ENCODE measurements around the gene MOV10. TPM values are rescaled to one million over a fixed set of nuclear protein-coding genes. Genes with fewer than 3 reads are reported as not detected.

The MOV10 gene
- total RNA-seq, 1 experiment from 2014 or later, result 38.5 TPM

DNA sequence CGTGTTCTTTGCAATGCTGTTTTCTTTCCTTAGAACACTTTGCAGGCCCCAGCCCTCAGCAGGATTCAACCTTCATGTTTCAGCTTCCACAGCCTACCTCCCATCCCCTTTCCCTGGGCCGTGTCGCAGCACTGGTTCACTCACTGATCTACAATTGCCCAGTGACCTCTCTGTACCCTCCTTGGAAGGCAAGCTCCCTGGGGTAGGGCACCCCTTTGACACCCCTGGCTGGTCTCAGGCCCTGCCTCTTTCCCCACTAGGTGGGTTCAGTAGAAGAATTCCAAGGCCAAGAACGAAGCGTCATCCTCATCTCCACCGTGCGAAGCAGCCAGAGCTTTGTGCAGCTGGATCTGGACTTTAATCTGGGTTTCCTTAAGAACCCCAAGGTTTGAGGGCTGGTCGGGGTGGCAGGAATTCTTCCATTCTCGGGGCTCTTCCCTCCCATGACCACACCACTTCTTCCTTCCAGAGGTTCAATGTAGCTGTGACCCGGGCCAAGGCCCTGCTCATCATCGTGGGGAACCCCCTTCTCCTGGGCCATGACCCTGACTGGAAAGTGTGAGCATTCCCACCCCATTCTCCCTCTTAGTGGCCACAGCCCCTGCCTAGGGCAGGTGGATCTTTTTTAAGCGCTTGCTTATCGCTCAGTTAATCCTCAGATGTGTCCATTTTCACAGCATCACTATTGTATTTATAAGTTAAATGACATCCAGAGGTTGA, 25.1 kb downstream of the MOV10 start:
- DNase-seq (ENCODE audit: low read depth), result no peak

DNA sequence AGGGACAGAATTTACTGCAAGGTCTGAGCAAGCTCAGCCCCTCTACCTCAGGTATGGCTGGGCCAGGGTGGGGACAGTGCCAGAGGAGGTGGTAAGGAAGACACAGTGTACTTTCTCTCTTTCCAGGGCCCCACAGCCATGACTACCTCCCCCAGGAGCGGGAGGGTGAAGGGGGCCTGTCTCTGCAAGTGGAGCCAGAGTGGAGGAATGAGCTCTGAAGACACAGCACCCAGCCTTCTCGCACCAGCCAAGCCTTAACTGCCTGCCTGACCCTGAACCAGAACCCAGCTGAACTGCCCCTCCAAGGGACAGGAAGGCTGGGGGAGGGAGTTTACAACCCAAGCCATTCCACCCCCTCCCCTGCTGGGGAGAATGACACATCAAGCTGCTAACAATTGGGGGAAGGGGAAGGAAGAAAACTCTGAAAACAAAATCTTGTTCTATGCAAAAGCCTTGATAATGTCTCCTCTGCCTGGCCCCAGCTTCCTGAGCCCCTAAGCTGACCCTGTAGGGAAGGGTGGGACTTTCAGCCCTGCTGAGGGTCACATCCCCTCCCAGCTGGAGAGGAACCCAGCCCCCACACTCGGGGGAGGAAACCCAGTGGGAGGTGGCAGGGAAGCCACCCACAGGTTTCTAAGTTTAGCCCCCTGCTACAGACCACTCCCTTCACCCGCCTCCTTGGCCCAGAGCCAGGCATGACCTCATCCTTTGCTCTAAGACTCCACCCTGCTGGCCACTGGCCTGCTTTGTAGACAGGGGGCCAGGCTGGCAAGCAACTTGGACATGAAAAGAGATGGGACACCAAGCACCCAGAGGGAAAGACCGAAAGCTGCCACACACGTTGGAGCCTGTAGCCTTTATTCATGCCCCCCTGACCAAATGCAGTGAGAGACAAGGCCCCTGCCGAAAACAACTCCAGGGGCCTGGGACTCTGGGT, 26.1 kb downstream of the MOV10 start:
- peak; percentile 91 for DNase-seq (ENCODE audit: low read depth)

GRCh38 chr1:112701227-112702066, 27.0 kb downstream of the MOV10 start:
- DNase-seq (ENCODE audit: low read depth), result no peak

DNA sequence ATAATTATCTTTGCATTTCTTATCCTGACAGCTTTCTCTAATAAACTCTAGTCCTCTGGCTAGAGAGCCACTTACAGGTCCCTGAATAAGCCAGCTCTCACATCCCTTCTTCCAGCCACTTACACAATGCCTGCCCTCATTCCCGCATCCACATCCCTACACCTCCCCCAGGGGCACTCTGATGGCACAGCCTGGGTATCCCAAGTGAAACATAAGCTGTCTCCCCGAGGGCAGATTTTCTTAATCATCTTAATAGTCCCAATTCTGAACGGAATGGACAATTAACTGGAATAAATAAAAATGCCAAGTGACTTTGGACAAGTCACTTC, 27.6 kb downstream of the MOV10 start:
- DNase-seq (ENCODE audit: low read depth), result no peak

GRCh38 chr1:112702420-112703261, 28.2 kb downstream of the MOV10 start:
- no peak for DNase-seq (ENCODE audit: low read depth)

GRCh38 chr1:112703706-112704105, 29.2 kb downstream of the MOV10 start:
- no peak for DNase-seq (ENCODE audit: low read depth)

DNA sequence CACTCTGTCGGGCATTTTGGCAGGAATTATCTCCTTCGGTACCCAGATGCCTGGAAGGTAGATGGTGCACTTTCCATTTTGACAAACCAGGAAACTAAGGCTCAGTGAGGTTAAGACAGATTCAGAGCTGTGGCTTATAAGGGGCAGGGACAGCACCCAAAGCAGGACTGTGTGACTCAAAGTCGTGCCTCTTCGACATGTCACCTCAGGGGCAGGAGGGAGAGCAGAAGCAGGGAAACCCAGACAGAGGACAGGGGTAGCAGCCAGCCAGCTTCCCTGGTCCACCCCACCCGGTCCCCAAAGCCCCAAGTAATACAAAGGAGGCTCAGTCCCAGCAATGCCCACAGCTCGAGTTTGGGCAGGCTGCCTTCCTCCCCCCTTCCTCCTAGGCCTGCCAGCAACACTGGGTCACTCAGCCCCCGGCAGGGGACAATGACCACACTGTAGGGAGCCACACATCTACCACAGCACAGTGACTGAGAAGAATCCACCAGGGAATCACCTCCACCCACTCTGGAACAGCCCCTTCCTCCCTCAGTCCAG, 30.0 kb downstream of the MOV10 start:
- no peak for DNase-seq (ENCODE audit: low read depth)

GRCh38 chr1:112704934-112705627, 30.6 kb downstream of the MOV10 start:
- peak; percentile 98 for DNase-seq (ENCODE audit: low read depth)

GRCh38 chr1:112706505-112707220, 32.2 kb downstream of the MOV10 start, which contains the start of gene RHOC:
TSS of gene RHOC (minus strand) at chr1:112707127. CDS start at chr1:112703799, 3,328 bp downstream.
- DNase-seq (ENCODE audit: low read depth), result no peak

DNA sequence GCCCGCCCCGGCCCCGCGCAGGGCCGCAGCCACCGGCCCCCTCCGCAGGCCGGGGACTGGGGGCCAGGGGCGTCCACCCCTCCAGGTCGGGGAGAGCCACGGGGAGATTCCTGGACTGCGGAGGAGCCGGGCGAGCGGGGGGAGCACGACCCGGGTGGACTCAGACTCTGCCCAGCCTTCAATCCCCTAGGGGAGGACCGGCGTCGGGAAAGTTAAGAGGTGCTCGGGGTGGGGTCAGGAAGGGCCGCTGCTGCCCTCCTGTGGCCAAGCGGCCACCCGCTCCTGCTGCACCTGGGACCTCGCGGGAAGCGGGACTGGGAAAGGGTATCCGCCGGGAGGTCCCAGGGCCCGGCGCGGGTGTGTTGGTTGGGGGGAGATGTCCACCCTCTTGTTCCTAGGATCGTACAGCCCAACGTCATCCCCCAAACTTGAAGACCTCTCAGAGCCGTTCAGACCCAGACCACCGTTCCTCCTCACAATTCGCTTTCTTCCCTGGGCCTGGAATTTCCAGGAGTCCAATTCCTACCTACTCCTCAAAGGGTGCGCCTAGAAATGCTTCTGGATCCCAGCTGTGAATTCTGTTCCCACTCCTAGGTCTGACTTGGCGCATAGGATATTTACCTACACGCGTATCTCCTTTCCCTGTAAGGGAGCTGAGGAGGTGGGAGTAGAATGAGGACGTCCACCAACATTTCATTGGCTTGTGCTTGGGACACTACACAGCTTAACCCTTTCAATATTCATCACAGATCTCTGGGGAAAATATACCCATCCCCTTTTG, 33.0 kb downstream of the MOV10 start:
- DNase-seq (ENCODE audit: low read depth), result peak; percentile 88

DNA sequence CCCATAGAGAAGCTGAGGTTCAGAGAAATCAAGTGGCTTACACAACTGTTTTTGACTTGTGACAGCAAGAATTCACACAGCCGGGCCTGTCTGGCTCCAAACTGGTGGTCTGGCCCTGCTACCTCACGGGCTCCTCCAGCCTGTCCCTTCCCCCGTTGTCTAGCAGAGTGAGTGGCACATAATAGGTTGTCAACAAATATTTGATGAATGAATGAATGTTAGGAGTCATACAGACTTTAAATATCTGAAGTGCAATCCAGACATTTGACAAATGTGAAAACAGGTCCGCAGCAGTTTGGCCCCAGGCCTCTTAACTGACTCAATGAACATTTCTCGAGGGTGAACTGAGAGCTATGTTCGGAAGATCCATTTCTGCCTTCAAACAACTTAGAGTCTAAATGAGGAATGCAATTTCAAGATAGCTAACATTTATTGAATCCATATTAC, 33.6 kb downstream of the MOV10 start:
- DNase-seq (ENCODE audit: low read depth), result no peak

- DNase-seq (ENCODE audit: low read depth), result no peak
These were observed 34.0 kb downstream of the MOV10 start for GRCh38 chr1:112708489-112708888.

- DNase-seq (ENCODE audit: low read depth), result no peak
These were observed 35.7 kb downstream of the MOV10 start for GRCh38 chr1:112710159-112710558.

DNA sequence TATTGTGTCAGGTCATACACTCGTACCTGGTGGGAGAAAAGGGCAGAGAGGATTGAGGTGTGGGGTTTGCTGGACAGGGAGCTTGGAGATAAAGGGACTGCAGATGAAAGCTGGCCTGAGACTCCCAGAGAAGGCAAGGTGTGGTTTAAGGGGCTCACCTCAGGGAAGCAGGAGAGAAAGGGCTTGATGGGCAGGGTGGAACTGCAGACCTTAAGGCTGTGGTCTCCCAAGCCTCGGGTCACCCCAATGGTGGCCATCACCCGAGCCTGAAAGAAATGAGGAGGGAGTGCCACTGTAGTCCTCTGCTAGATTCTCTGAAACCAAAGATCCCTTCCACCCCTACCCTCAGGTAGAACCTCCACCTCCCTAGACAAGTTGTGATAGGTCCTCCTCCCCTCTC, 36.1 kb downstream of the MOV10 start:
- no peak for DNase-seq (ENCODE audit: low read depth)

GRCh38 chr1:112711041-112711440, 36.6 kb downstream of the MOV10 start:
- no peak for DNase-seq (ENCODE audit: low read depth)

GRCh38 chr1:112711670-112712069, 37.2 kb downstream of the MOV10 start:
- DNase-seq (ENCODE audit: low read depth), result no peak

DNA sequence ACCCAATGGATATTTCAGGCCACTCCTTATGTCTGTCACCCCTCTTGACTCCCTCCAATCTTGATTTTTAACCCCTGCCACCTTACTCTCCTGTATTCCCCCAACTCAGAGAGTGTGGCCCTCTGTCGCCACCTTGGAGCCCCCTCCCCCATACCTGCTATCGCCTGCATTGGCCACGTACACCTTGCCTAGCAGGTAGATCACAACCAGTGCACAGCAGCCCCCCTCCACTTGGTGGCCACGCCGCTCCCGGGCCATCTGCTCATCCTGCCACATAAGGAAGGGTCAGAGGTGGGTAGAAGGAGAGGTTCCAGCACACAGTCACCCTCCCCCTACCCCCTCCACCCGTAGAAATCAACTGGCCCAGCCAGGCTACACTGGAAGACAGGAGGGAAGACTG, 37.7 kb downstream of the MOV10 start:
- no peak for DNase-seq (ENCODE audit: low read depth)

DNA sequence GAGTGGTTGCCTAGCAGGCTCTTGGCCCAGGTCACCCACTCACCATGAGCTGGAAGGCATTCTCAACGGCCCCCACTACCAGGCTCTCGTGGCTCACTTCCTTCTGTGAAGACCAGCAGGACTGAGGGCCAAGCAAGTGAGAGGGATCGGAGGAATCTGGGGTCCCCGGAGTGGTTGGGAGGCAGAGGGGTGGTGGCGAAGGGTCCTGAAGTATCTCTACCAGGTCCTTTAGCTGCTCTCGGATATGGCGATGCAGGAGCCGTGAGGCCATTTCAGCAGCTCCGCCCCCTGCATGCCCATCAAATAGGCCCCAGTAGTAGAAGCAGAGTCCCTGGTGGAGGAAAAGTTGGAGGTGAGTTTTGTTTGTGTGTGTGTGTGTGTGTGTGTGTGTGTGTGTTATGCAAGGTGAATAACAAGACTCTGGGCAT, 38.3 kb downstream of the MOV10 start:
- DNase-seq (ENCODE audit: low read depth), result no peak

All from LHCN-M2 (cell line).